ENCODE measurements around the gene PC. TPM values are rescaled to one million over a fixed set of nuclear protein-coding genes. Genes with fewer than 3 reads are reported as not detected.

PC gene
- total RNA-seq, 5 donors from 2014 or later (not counting 1 experiment from before 2014, with no cell fraction given), result 6.2 to 10.0 (median 7.4) TPM

DNA sequence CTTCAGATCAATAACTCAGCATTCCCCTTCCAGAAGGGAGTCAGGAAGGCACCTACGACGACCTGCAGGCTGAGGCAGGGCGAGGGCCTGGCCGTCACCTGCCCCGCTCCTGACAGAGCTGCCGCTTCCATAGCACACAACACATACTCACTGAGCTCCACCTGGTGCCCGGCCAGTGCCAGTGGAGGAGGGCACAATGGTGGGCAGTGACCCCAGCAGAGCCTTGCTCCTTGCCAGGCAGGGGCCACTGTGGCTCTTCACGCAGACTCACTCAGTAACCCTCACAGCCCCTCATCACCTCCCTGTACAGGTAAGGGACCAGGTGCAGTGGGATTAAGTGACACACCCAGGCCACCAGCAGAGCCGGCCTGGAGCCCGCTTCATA, 76.7 kb downstream of the PC start:
- WGBS (ENCODE audit: insufficient coverage), result 100% methylated on average over 2 of the region's 10 CpGs
- Mint-ChIP-seq H3K4me3 (no peak overlapping the region), H3K27ac (no peak overlapping the region), H3K27me3 (no peaks in the 10 kb centered on the region), H3K36me3 (no peaks in the 10 kb centered on the region), H3K4me1 (peaks cover 15 to 29% (median 17%) of the 10 kb centered on the region in 3 donors), H3K9me3 (no peaks in the 10 kb centered on the region)
- Histone ChIP-seq H3K27me3 (replicated peaks in 1 of 2; ENCODE audit: control insufficient read depth in 2 of 2, extremely low read depth in 1 of 2, insufficient read depth in 2 of 2, low read length in 1 of 2) (peaks cover 0 to 17% of the 10 kb centered on the region in 2 experiments), H3K4me3 (ENCODE audit: control insufficient read depth in 1 of 2, extremely low read depth in 1 of 2, low read length in 1 of 2) (no peak overlapping the region), H3K27ac (ENCODE audit: low read length) (no peak overlapping the region), H3K36me3 (ENCODE audit: control insufficient read depth in 2 of 2, extremely low read depth in 1 of 2, insufficient read depth in 1 of 2, low read length in 1 of 2) (no peaks in the 10 kb centered on the region), H3K4me1 (ENCODE audit: control insufficient read depth in 1 of 2, extremely low read depth in 1 of 2, insufficient read depth in 2 of 2, low read length in 2 of 2) (peaks cover 3 to 15% of the 10 kb centered on the region in 2 experiments), H3K9me3 (no peaks in the 10 kb centered on the region)
- ATAC-seq (replicated peaks in 1 of 4), result no peak
- no peak for DNase-seq
- ChIA-PET POLR2A (no interaction called here), CTCF (interaction anchor here in 1 of 2 donors (0.6 kb wide), 1 partner anchor 1894 kb away, joined by 8 read pairs; no protein-coding TSS in a partner anchor)

DNA sequence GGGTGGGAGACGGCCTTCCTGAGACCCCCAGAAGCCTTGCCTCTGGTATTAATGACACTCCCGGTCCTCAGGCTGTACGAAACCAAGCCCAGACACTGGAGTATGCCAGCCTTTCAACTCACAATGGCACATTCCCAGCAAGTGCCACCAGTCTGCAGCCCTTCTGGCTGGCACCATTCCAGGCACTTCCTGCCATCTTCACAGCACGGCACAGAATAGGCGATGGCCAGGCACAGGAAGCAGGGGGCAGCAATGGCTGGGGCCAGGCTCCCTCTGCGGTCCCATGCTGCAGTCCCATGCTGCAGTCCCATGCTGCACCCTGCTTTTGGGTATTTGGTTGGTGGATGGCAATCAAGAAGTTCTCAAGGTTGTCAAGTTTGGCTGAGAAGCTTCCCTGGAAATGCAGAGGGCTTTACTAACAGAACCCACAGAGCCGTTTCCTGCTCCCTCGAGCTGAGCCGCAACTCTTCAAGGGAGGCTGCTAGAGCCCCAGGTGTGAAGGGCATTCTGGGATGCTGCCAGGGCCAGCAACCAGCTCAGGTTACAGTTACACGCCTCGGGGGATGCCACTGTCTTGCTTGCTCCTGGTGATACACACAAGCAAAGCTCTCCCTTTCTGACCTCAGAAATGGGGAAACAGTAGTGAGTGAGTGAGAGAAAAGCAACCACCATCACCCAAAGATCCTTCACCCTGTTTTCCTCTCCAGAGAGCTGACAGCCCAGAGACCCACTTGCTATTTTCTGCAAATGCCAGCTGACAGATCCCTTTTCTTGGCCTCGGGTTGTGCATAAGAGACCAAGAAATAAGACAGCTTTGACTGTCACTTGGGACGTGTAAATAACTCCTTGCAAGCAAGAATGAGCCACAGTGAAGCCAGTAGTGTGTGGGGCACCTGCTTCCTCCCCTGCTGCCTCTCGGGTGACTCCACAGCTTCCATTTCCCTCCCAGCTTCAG, 77.4 kb downstream of the PC start:
- Mint-ChIP-seq H3K9me3 (no peaks in the 10 kb centered on the region), H3K27ac (peak overlapping the region in 1 of 2 donors; percentile 1), H3K4me1 (peaks cover 15 to 29% (median 17%) of the 10 kb centered on the region in 3 donors), H3K27me3 (no peaks in the 10 kb centered on the region), H3K4me3 (peak overlapping the region in 1 of 3 donors; percentile 31), H3K36me3 (no peaks in the 10 kb centered on the region)
- Histone ChIP-seq H3K36me3 (ENCODE audit: control insufficient read depth in 2 of 2, extremely low read depth in 1 of 2, insufficient read depth in 1 of 2, low read length in 1 of 2) (no peaks in the 10 kb centered on the region), H3K4me1 (ENCODE audit: control insufficient read depth in 1 of 2, extremely low read depth in 1 of 2, insufficient read depth in 2 of 2, low read length in 2 of 2) (peaks cover 3 to 15% of the 10 kb centered on the region in 2 experiments), H3K27me3 (replicated peaks in 1 of 2; ENCODE audit: control insufficient read depth in 2 of 2, extremely low read depth in 1 of 2, insufficient read depth in 2 of 2, low read length in 1 of 2) (peaks cover 0 to 14% of the 10 kb centered on the region in 2 experiments), H3K27ac (ENCODE audit: low read length) (no peak overlapping the region), H3K9me3 (no peaks in the 10 kb centered on the region), H3K4me3 (ENCODE audit: control insufficient read depth in 1 of 2, extremely low read depth in 1 of 2, low read length in 1 of 2) (no peak overlapping the region)
- 30% methylated on average over 12 of the region's 14 CpGs for WGBS (ENCODE audit: insufficient coverage)
- ChIA-PET CTCF (no interaction called here), POLR2A (no interaction called here)
- peak in 14 of 35 experiments; percentile 9 to 37 (median 21) for DNase-seq
- ATAC-seq (replicated peaks in 1 of 4), result peak; percentile 54 to 76 (median 66)

DNA sequence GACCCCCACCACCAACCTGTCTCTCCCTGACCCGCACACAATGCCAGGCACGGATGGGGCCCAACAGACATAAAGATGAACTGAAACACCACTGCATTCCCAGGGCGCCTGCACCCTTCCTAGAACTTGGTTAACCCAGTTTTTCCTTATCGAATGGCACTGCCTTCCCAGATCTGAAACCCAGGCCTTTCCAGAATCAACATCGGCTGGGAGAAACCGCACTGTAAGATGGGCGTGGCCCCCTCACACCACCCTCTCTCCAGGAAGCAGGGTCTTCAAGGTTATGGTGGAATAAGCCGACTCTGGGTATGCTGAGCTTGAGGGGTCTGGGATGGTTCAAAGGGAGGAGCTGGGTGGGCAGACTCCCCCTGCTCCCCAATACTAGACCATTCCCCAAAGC, 78.2 kb downstream of the PC start:
- no peaks in the 10 kb centered on the region for H3K27me3 Mint-ChIP-seq
- no peaks in the 10 kb centered on the region for H3K36me3 Mint-ChIP-seq
- no peak overlapping the region for H3K4me3 ChIP-seq (ENCODE audit: control insufficient read depth in 1 of 2, extremely low read depth in 1 of 2, low read length in 1 of 2)
- WGBS (ENCODE audit: insufficient coverage), result 78% methylated on average over 3 of the region's 8 CpGs
- POLR2A ChIA-PET, result no interaction called here
- no peaks in the 10 kb centered on the region for H3K9me3 ChIP-seq
- no peaks in the 10 kb centered on the region for H3K9me3 Mint-ChIP-seq
- no peak overlapping the region for H3K27ac Mint-ChIP-seq
- H3K4me1 Mint-ChIP-seq, result peaks cover 15 to 29% (median 17%) of the 10 kb centered on the region in 3 donors
- H3K27ac ChIP-seq (ENCODE audit: low read length), result no peak overlapping the region
- no peaks in the 10 kb centered on the region for H3K36me3 ChIP-seq (ENCODE audit: control insufficient read depth in 2 of 2, extremely low read depth in 1 of 2, insufficient read depth in 1 of 2, low read length in 1 of 2)
- peaks cover 3 to 15% of the 10 kb centered on the region in 2 experiments for H3K4me1 ChIP-seq (ENCODE audit: control insufficient read depth in 1 of 2, extremely low read depth in 1 of 2, insufficient read depth in 2 of 2, low read length in 2 of 2)
- peaks cover 0 to 14% of the 10 kb centered on the region in 2 experiments for H3K27me3 ChIP-seq (replicated peaks in 1 of 2; ENCODE audit: control insufficient read depth in 2 of 2, extremely low read depth in 1 of 2, insufficient read depth in 2 of 2, low read length in 1 of 2)
- no peak overlapping the region for H3K4me3 Mint-ChIP-seq
- CTCF ChIA-PET, result no interaction called here
- no peak for ATAC-seq (replicated peaks in 1 of 4)
- no peak for DNase-seq

DNA sequence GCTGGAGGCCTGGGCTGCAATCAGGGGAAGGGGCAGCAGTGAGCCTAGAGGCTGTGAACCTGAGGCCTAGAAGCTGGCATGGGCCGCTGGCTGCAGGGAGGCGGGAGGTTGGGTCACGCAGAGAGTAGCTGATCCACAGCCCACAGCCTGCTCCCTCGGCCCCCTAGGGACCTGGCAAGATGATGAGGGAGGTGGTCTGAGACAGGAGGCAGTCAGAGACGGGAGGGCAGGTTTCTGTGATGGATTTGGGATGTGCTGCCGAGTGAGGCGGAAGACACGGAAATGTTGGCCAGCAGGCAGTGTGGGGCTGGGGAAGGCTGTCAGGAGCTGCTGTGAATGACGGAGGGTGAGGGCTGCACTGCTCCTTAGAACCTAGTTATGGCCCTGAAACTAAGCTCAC, 78.6 kb downstream of the PC start:
- no peaks in the 10 kb centered on the region for H3K36me3 ChIP-seq (ENCODE audit: control insufficient read depth in 2 of 2, extremely low read depth in 1 of 2, insufficient read depth in 1 of 2, low read length in 1 of 2)
- ChIA-PET POLR2A (no interaction called here), CTCF (no interaction called here)
- H3K4me1 ChIP-seq (ENCODE audit: control insufficient read depth in 1 of 2, extremely low read depth in 1 of 2, insufficient read depth in 2 of 2, low read length in 2 of 2), result peaks cover 3 to 15% of the 10 kb centered on the region in 2 experiments
- no peaks in the 10 kb centered on the region for H3K27me3 Mint-ChIP-seq
- no peak overlapping the region for H3K4me3 ChIP-seq (ENCODE audit: control insufficient read depth in 1 of 2, extremely low read depth in 1 of 2, low read length in 1 of 2)
- WGBS (ENCODE audit: insufficient coverage), result 84% methylated on average over 9 of the region's 9 CpGs
- H3K9me3 Mint-ChIP-seq, result no peaks in the 10 kb centered on the region
- peaks cover 0 to 14% of the 10 kb centered on the region in 2 experiments for H3K27me3 ChIP-seq (replicated peaks in 1 of 2; ENCODE audit: control insufficient read depth in 2 of 2, extremely low read depth in 1 of 2, insufficient read depth in 2 of 2, low read length in 1 of 2)
- H3K27ac Mint-ChIP-seq, result no peak overlapping the region
- H3K9me3 ChIP-seq, result no peaks in the 10 kb centered on the region
- ATAC-seq (replicated peaks in 1 of 4) (no peak), DNase-seq (no peak)
- H3K4me3 Mint-ChIP-seq, result no peak overlapping the region
- H3K4me1 Mint-ChIP-seq, result peaks cover 15 to 29% (median 17%) of the 10 kb centered on the region in 3 donors
- no peaks in the 10 kb centered on the region for H3K36me3 Mint-ChIP-seq
- H3K27ac ChIP-seq (ENCODE audit: low read length), result no peak overlapping the region

DNA sequence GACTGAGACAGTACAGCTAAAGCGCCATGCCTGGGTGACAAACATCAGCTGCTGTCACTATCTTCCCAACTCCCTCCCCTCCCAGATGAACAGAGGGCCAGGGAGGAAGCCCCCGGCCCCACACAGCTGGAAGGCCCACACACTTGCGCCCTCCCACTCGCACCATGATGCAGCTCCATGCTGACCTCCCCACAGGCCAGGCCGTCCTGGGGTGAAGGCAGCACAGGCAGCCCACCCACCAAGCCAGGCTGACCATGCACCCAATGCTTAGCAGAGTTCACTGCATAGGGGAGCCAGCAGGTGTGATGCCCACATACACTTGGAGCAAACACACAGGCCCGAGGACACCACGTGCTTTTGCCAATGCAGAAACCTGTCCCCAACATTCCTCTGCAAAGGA, 79.2 kb downstream of the PC start:
- DNase-seq, result no peak
- H3K9me3 ChIP-seq, result no peaks in the 10 kb centered on the region
- ChIA-PET POLR2A (no interaction called here), CTCF (no interaction called here)
- no peak overlapping the region for H3K27ac Mint-ChIP-seq
- ATAC-seq (replicated peaks in 1 of 4), result no peak
- H3K27ac ChIP-seq (ENCODE audit: low read length), result no peak overlapping the region
- H3K4me1 Mint-ChIP-seq, result peaks cover 15 to 29% (median 17%) of the 10 kb centered on the region in 3 donors
- H3K4me1 ChIP-seq (ENCODE audit: control insufficient read depth in 1 of 2, extremely low read depth in 1 of 2, insufficient read depth in 2 of 2, low read length in 2 of 2), result peaks cover 3 to 15% of the 10 kb centered on the region in 2 experiments
- H3K36me3 Mint-ChIP-seq, result no peaks in the 10 kb centered on the region
- no peaks in the 10 kb centered on the region for H3K9me3 Mint-ChIP-seq
- peaks cover 0 to 14% of the 10 kb centered on the region in 2 experiments for H3K27me3 ChIP-seq (replicated peaks in 1 of 2; ENCODE audit: control insufficient read depth in 2 of 2, extremely low read depth in 1 of 2, insufficient read depth in 2 of 2, low read length in 1 of 2)
- no peak overlapping the region for H3K4me3 Mint-ChIP-seq
- 89% methylated on average over 5 of the region's 7 CpGs for WGBS (ENCODE audit: insufficient coverage)
- no peaks in the 10 kb centered on the region for H3K27me3 Mint-ChIP-seq
- no peaks in the 10 kb centered on the region for H3K36me3 ChIP-seq (ENCODE audit: control insufficient read depth in 2 of 2, extremely low read depth in 1 of 2, insufficient read depth in 1 of 2, low read length in 1 of 2)
- H3K4me3 ChIP-seq (ENCODE audit: control insufficient read depth in 1 of 2, extremely low read depth in 1 of 2, low read length in 1 of 2), result no peak overlapping the region

DNA sequence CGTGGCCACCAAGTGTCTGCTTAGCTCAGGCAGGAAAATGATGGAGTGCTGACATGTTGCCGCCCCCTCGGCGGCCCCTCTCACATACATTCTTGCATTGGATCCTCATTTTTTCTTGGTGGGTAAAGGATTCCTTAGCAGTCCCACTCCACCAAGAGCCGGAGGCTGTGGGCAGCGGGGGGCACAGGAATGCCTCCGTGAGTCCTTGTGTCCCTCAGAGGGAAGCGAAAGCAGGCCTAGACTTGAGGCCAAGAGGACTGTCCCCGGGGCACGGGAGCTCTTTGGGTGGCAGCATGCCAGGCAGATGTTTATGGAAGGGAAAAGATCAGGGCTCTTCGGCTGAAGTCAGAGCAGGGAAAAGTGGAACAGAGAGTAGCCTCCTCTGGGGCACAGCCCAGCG, 79.7 kb downstream of the PC start:
- DNase-seq (no peak), ATAC-seq (replicated peaks in 1 of 4) (no peak)
- ChIA-PET POLR2A (no interaction called here), CTCF (no interaction called here)
- Histone ChIP-seq H3K4me3 (ENCODE audit: control insufficient read depth in 1 of 2, extremely low read depth in 1 of 2, low read length in 1 of 2) (no peak overlapping the region), H3K36me3 (ENCODE audit: control insufficient read depth in 2 of 2, extremely low read depth in 1 of 2, insufficient read depth in 1 of 2, low read length in 1 of 2) (no peaks in the 10 kb centered on the region), H3K27me3 (replicated peaks in 1 of 2; ENCODE audit: control insufficient read depth in 2 of 2, extremely low read depth in 1 of 2, insufficient read depth in 2 of 2, low read length in 1 of 2) (peaks cover 0 to 14% of the 10 kb centered on the region in 2 experiments), H3K27ac (ENCODE audit: low read length) (no peak overlapping the region), H3K9me3 (no peaks in the 10 kb centered on the region), H3K4me1 (ENCODE audit: control insufficient read depth in 1 of 2, extremely low read depth in 1 of 2, insufficient read depth in 2 of 2, low read length in 2 of 2) (peaks cover 3 to 15% of the 10 kb centered on the region in 2 experiments)
- Mint-ChIP-seq H3K4me3 (no peak overlapping the region), H3K4me1 (peaks cover 15 to 29% (median 17%) of the 10 kb centered on the region in 3 donors), H3K27ac (no peak overlapping the region), H3K36me3 (no peaks in the 10 kb centered on the region), H3K9me3 (no peaks in the 10 kb centered on the region), H3K27me3 (no peaks in the 10 kb centered on the region)
- 92% methylated on average over 4 of the region's 12 CpGs for WGBS (ENCODE audit: insufficient coverage)
